IgD-negative memory B cell (primary cell): Measurements from ENCODE around the gene SNRPD3. TPM values are rescaled to one million over a fixed set of nuclear protein-coding genes. Genes with fewer than 3 reads are reported as not detected.
A peak's percentile ranks its signal among the peaks of the same experiment; 100 is the strongest.
"Not testable (repeated sequence)": the region's sequence is repeated elsewhere in the genome, so short reads cannot be mapped to it uniquely, and the experiment has no call there.

Experiments used
- H3K27ac Mint-ChIP-seq, 3 donors: one replicate each; pipeline ENCODE4 v1.8.0; 2020 to 2022; ENCODE audit warnings: mild to moderate bottlenecking in 3 of 3, mixed read lengths in 3 of 3, moderate library complexity in 1 of 3
- H3K27me3 Mint-ChIP-seq: one replicate; pipeline ENCODE4 v1.8.0; 2021; ENCODE audit warnings: mixed read lengths
- H3K36me3 Mint-ChIP-seq: one replicate; pipeline ENCODE4 v1.8.0; 2020; ENCODE audit warnings: mild to moderate bottlenecking, mixed read lengths
- H3K4me1 Mint-ChIP-seq, 3 donors: one replicate each; pipeline ENCODE4 v1.8.0; 2020 to 2022; ENCODE audit warnings: mixed read lengths in 3 of 3, mild to moderate bottlenecking in 1 of 3
- H3K4me3 Mint-ChIP-seq, 4 donors: one replicate each; pipeline ENCODE4 v1.8.0; 2020 to 2022; ENCODE audit warnings: mild to moderate bottlenecking in 4 of 4, mixed read lengths in 4 of 4, moderate library complexity in 3 of 4
- H3K9me3 Mint-ChIP-seq, 3 donors: one replicate each; pipeline ENCODE4 v1.8.0; 2020 to 2021; ENCODE audit warnings: mixed read lengths in 3 of 3, mild to moderate bottlenecking in 1 of 3
- polyA plus RNA-seq: library from polyadenylated mRNA; unstranded; fragments of 300-500 nt; fragmentation: Illumina TruSeq; gene quantifications from one replicate; pipeline ENCODE4 v1.2.3, GENCODE V29; 2021

The SNRPD3 gene
- polyA plus RNA-seq, 1 donor from 2014 or later = 141 TPM

DNA sequence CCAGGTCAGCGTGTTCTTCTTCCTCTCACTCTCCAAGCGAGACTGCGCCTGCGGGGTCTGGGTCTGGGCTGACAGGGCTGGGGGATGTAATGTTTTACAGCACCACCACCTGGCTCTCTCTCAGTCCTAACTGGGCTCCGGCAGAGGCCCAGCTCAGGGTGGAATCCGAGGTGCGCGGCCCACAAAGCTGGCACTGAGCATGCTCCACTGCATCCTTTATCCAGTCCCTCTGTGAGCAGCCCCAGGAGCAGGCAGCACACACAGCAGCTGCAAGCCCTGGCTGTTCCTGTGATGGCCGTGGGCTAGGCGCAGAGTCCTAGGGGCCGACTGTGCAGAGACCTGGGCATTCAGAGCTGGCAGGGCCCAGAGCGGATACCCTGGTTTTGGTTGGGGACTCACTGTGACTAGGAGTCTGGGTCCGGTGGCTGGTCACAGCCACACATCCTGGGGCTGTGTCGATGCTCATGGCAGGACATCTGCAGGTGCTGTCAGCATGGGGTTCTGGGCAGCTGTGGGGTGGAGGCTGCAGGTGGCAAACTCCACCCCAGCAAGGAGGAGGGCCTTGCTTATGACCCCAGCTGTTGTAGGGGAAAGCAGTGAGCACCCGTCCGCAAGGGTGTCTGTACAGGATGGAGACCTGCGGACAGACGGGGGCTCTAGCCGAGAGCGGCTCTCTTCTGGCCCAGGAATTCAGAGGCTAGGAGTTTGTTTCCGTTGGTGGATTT lies 33.1 kb downstream of the SNRPD3 start:
- Mint-ChIP-seq H3K4me1 (peaks cover 0 to 3% (median 2%) of the 10 kb centered on the region in 3 donors), H3K36me3 (peaks cover 1% of the 10 kb centered on the region), H3K4me3 (no peak overlapping the region), H3K9me3 (no peaks in the 10 kb centered on the region), H3K27me3 (no peaks in the 10 kb centered on the region), H3K27ac (no peak overlapping the region)

DNA sequence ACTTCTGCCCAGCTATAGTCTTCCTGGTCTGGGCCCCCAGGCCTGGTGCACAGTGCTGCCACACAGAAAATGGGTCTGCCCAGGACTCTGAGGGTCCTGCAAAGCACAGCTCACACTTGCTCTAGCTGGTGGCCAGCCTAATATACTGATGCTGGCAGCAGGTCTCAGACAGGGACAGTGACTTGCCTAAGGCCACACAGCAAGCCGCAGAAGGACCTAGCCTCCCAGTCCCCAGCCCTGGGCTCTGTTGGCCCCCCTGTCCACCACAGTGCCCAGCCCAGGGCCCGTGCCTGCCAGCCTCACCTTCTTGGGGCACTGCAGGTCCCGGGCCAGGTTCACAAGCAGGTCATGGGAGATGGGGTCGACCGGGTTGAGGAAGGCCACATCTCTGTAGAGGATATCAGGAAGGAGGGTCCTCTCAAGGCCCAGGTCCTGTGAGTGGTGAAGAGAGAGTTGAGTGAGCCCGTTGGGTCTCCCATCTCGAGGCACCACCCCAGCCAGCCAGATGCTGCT lies 33.8 kb downstream of the SNRPD3 start:
- peaks cover 0 to 4% (median 2%) of the 10 kb centered on the region in 3 donors for H3K4me1 Mint-ChIP-seq
- no peak overlapping the region for H3K4me3 Mint-ChIP-seq
- no peak overlapping the region for H3K27ac Mint-ChIP-seq
- H3K36me3 Mint-ChIP-seq = peaks cover 1% of the 10 kb centered on the region
- no peaks in the 10 kb centered on the region for H3K9me3 Mint-ChIP-seq
- H3K27me3 Mint-ChIP-seq = no peaks in the 10 kb centered on the region

DNA sequence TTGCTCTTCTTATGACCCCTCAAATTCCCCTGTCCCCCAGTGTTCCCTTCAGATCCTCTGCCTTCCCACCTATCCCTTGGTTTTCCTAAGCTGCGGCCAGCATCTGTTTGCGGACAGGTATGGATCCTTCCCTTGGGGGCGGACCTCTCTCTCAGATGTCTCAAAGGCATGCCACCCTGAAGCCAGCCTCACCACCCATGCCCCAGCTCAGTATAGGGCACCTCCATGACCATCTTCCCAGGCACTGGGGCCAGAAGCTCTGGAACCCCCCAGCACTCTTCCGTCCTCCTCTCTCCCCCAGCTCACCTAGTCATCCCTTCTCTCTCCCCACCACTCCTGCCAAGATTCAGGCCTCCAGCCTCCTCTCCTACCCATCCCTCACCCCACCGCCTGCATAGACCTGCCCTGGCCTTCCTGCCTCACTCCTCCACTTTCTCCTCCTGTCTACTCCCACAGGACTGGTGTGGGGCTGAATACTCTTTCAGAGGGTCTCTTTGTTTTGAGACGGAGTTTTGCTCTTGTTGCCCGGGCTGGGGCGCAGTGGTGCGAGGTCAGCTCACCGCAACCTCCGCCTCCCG lies 34.9 kb downstream of the SNRPD3 start:
- H3K27me3 Mint-ChIP-seq = no peaks in the 10 kb centered on the region
- no peak overlapping the region for H3K27ac Mint-ChIP-seq
- H3K4me3 Mint-ChIP-seq = peak overlapping the region in 1 of 4 donors; percentile 38
- peaks cover 0 to 4% (median 2%) of the 10 kb centered on the region in 3 donors for H3K4me1 Mint-ChIP-seq
- H3K36me3 Mint-ChIP-seq = peaks cover 1% of the 10 kb centered on the region
- H3K9me3 Mint-ChIP-seq = no peaks in the 10 kb centered on the region

DNA sequence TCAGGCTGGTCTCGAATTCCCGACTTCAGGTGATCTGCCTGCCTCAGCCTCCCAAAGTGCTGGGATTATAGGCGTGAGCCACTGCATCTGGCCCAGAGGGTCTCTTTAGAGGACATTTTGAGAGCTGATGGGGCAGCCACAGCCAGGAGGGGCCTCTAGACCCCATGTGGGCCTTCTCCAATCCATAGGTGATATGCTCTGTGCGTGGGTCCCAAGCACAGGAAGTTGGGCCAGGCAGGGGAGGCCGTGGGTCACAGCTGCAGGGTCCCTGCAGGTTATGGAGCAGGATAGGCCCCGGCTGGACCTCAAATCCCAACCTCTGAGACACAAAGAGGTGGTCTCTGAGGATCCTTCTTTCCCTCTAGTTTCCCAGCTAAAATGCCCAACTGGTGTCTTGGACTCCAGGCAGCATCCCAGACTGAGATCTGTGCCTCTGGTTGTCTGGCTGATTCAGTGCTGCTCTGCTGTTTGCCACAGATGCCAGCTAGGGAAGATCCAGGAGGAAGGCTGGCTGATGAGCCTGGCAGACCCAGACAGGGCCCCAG lies 35.6 kb downstream of the SNRPD3 start:
- no peaks in the 10 kb centered on the region for H3K27me3 Mint-ChIP-seq
- H3K4me3 Mint-ChIP-seq = peak overlapping the region in 2 of 4 donors; percentile 28 to 57
- no peak overlapping the region for H3K27ac Mint-ChIP-seq
- no peaks in the 10 kb centered on the region for H3K9me3 Mint-ChIP-seq
- peaks cover 1% of the 10 kb centered on the region for H3K36me3 Mint-ChIP-seq
- H3K4me1 Mint-ChIP-seq = peaks cover 0 to 4% (median 2%) of the 10 kb centered on the region in 3 donors

DNA sequence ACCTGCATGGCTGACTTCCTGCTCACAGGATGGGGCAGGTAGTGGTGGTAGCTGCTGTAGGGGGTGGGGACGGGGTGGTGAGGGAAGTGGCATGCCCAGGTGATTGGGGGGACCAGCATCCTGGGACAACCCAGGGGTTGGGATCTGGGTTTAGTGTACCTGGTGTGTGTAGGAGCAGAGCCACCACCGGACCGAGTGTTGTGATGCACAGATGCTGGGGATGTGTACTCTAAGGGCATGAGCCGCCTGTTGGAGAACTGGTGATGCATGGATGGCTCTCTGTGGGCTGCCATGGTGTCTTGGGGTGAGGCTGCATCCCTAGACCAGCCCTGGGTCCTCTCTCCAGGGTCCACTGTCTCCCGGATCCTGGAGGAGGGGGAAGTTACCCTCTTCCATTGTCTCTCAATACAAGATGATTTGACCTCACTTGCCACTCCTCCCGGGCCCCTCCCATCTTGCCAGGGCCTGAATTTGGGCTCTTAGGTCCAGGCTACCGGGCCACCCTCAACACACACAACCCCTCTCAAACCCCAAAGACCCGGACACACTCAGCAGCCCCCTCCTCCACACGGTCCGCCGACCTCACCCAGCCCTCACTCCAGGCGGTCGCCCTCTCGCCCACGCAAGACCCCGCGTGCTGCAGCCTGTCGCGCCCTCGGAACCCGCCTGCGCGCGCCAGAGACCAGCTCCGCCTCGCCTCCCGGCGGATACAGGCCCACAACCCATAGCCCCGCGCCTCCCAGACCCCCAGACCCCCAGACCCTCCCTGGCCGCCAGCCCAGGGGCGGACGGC lies 36.5 kb downstream of the SNRPD3 start:
- Mint-ChIP-seq H3K9me3 (no peaks in the 10 kb centered on the region), H3K4me1 (peaks cover 0 to 4% (median 2%) of the 10 kb centered on the region in 3 donors), H3K27ac (peak overlapping the region in 1 of 3 donors; percentile 67), H3K4me3 (peak overlapping the region; percentile 78 to 96 (median 87)), H3K36me3 (no peaks in the 10 kb centered on the region), H3K27me3 (no peaks in the 10 kb centered on the region)

GRCh38 chr22:24592851-24593558 lies 37.2 kb downstream of the SNRPD3 start, which contains the start of gene LRRC75B:
TSS of gene LRRC75B (minus strand) at chr22:24593073. CDS start at chr22:24593039, 34 bp downstream.
- Mint-ChIP-seq H3K36me3 (no peaks in the 10 kb centered on the region), H3K4me3 (peak within 1 kb of the TSS; percentile 78 to 96 (median 87)), H3K4me1 (peaks cover 0 to 4% (median 2%) of the 10 kb centered on the region in 3 donors), H3K27me3 (no peaks in the 10 kb centered on the region), H3K27ac (peak within 1 kb of the TSS in 1 of 3 donors; percentile 67), H3K9me3 (no peaks in the 10 kb centered on the region)

GRCh38 chr22:24593559-24593835 lies 37.7 kb downstream of the SNRPD3 start:
- H3K27me3 Mint-ChIP-seq, H3K4me1 Mint-ChIP-seq, H3K27ac Mint-ChIP-seq, H3K36me3 Mint-ChIP-seq, H3K9me3 Mint-ChIP-seq: not testable (repeated sequence)
- peak overlapping the region in 3 of 4 donors; percentile 42 to 79 (median 64) for H3K4me3 Mint-ChIP-seq

- H3K4me1 Mint-ChIP-seq = peaks cover 0 to 4% (median 2%) of the 10 kb centered on the region in 3 donors
- H3K9me3 Mint-ChIP-seq = no peaks in the 10 kb centered on the region
- H3K27me3 Mint-ChIP-seq = no peaks in the 10 kb centered on the region
- peak overlapping the region in 3 of 4 donors; percentile 21 to 82 (median 42) for H3K4me3 Mint-ChIP-seq
- H3K27ac Mint-ChIP-seq = no peak overlapping the region
- H3K36me3 Mint-ChIP-seq = no peaks in the 10 kb centered on the region
These were observed 38.2 kb downstream of the SNRPD3 start for GRCh38 chr22:24593836-24594568.

GRCh38 chr22:24594569-24595120 lies 38.8 kb downstream of the SNRPD3 start:
- Mint-ChIP-seq H3K36me3 (no peaks in the 10 kb centered on the region), H3K27me3 (no peaks in the 10 kb centered on the region)

GRCh38 chr22:24595228-24595627 lies 39.4 kb downstream of the SNRPD3 start:
- Mint-ChIP-seq H3K4me3 (no peak overlapping the region), H3K9me3 (no peaks in the 10 kb centered on the region), H3K4me1 (peaks cover 0 to 4% (median 2%) of the 10 kb centered on the region in 3 donors), H3K36me3 (no peaks in the 10 kb centered on the region), H3K27me3 (no peaks in the 10 kb centered on the region), H3K27ac (no peak overlapping the region)

More at GRCh38 chr22:24594569-24595120, 38.8 kb downstream of the SNRPD3 start:
- Mint-ChIP-seq H3K4me1 (peaks cover 0 to 4% (median 2%) of the 10 kb centered on the region in 3 donors), H3K4me3 (peak overlapping the region in 1 of 4 donors; percentile 82), H3K9me3 (no peaks in the 10 kb centered on the region), H3K27ac (peak overlapping the region in 1 of 3 donors; percentile 39)

DNA sequence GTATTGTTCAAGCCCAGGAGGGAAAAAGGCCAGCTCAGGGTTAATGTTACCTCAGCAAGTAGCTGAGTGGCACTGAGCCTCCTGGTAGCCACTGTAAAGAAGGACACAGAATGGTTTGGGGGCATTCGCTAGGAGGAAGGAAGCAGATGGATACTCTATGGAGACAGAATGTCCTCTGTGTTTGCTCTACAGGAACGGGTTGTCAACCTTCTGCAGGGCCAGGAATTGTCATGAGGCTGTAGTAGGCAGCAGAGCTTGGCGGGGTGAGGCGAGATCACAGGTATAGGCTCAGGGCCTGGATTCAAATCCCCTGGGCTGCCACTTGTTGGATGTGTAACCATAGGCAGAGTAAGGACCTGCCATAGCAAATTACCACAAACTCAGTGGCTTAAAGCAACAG lies 40.1 kb downstream of the SNRPD3 start:
- Mint-ChIP-seq H3K4me3 (no peak overlapping the region), H3K4me1 (peaks cover 0 to 4% (median 2%) of the 10 kb centered on the region in 3 donors), H3K27ac (no peak overlapping the region)

GRCh38 chr22:24597076-24597475 lies 41.3 kb downstream of the SNRPD3 start:
- H3K27ac Mint-ChIP-seq, H3K36me3 Mint-ChIP-seq, H3K4me1 Mint-ChIP-seq: not testable (repeated sequence)

More for the DNA sequence above, 40.1 kb downstream of the SNRPD3 start:
- H3K27me3 Mint-ChIP-seq = no peaks in the 10 kb centered on the region
- no peaks in the 10 kb centered on the region for H3K9me3 Mint-ChIP-seq
- no peaks in the 10 kb centered on the region for H3K36me3 Mint-ChIP-seq

GRCh38 chr22:24599514-24599913 lies 43.7 kb downstream of the SNRPD3 start:
- no peaks in the 10 kb centered on the region for H3K9me3 Mint-ChIP-seq
- H3K4me1 Mint-ChIP-seq = peaks cover 0 to 6% (median 5%) of the 10 kb centered on the region in 3 donors
- H3K36me3 Mint-ChIP-seq = no peaks in the 10 kb centered on the region
- no peaks in the 10 kb centered on the region for H3K27me3 Mint-ChIP-seq
- H3K4me3 Mint-ChIP-seq = no peak overlapping the region
- no peak overlapping the region for H3K27ac Mint-ChIP-seq

More at GRCh38 chr22:24597076-24597475, 41.3 kb downstream of the SNRPD3 start:
- H3K4me3 Mint-ChIP-seq = peak overlapping the region in 1 of 4 donors; percentile 72
- H3K9me3 Mint-ChIP-seq, H3K27me3 Mint-ChIP-seq: not testable (repeated sequence)
